ENCODE measurements around the gene PTPRF.

- TF ChIP-seq CTCF (IDR thresholded peaks at IDR 0.05; ENCODE audit: low read depth, low read length, poor library complexity, severe bottlenecking) (no peak), EZH2phosphoT487 (IDR thresholded peaks at IDR 0.05; ENCODE audit: borderline replicate concordance, low read length) (no peak)
These were observed 84.2 kb downstream of the PTPRF start for GRCh38 chr1:43614891-43615290.
